Bronchial epithelial cell (primary cell): ENCODE results near the gene NR6A1. TPM values are rescaled to one million over a fixed set of nuclear protein-coding genes. Genes with fewer than 3 reads are reported as not detected.

ENCODE experiments used
- DNase-seq: peaks from one replicate; pipeline ENCODE4 v3.0.0-alpha.2; 2010; ENCODE audit warnings: low read depth
- FAIRE-seq: peaks from 2 replicates; lab custom pipeline; 2011; peaks lifted over from hg19 to GRCh38; lab: Jason Lieb, UNC
- H3K27me3 ChIP-seq: 2 replicates; pipeline ENCODE4 v1.5.1; 2011; ENCODE audit warnings: low read length; ENCODE audit not compliant: control insufficient read depth, insufficient read depth
- H3K36me3 ChIP-seq: 2 replicates; pipeline ENCODE4 v1.5.1; 2011; ENCODE audit warnings: low read length; ENCODE audit not compliant: control insufficient read depth, insufficient read depth
- H3K4me3 ChIP-seq: 2 replicates; pipeline ENCODE4 v1.5.1; 2011; ENCODE audit warnings: mild to moderate bottlenecking, low read depth, low read length, control low read depth
- total RNA-seq: library from RNA; depleted of rRNA; stranded (reverse); fragments of >200 nt; gene quantifications from 2 replicates; pipeline ENCODE4 v1.2.1, GENCODE V29; 2014
- TF ChIP-seq, protein P1 (sequence below): IDR thresholded peaks from 2 replicates; pipeline ENCODE4 v1.5.1; 2011; ENCODE audit warnings: mild to moderate bottlenecking, moderate library complexity, low read length, control low read depth, inconsistent platforms; ENCODE audit not compliant: insufficient read depth, severe bottlenecking

Gene NR6A1
- total RNA-seq, 1 donor from 2014 or later, result 2.9 TPM

DNA sequence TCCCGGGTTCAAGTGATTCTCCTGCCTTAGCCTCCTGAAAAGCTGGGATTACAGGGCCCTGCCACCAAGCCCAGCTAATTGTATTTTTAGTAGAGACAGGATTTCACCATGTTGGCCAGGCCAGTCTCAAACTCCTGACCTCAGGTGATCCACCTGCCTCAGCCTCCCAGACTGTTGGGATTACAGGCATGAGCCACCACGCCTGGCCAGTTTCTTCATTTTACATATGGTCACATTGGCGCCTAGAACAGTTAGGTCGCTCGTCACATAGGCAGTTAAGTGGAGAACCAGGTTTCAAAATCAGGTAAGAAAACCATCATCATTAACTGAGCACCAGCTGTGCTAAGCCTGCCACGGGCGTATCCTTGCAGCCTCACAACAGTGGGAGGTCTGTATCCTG, 41.9 kb upstream of the NR6A1 start:
- TF ChIP-seq, protein P1, sequence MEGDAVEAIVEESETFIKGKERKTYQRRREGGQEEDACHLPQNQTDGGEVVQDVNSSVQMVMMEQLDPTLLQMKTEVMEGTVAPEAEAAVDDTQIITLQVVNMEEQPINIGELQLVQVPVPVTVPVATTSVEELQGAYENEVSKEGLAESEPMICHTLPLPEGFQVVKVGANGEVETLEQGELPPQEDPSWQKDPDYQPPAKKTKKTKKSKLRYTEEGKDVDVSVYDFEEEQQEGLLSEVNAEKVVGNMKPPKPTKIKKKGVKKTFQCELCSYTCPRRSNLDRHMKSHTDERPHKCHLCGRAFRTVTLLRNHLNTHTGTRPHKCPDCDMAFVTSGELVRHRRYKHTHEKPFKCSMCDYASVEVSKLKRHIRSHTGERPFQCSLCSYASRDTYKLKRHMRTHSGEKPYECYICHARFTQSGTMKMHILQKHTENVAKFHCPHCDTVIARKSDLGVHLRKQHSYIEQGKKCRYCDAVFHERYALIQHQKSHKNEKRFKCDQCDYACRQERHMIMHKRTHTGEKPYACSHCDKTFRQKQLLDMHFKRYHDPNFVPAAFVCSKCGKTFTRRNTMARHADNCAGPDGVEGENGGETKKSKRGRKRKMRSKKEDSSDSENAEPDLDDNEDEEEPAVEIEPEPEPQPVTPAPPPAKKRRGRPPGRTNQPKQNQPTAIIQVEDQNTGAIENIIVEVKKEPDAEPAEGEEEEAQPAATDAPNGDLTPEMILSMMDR, result no peak
- FAIRE-seq (no peak), DNase-seq (no peak)
- Histone ChIP-seq H3K4me3 (no peak overlapping the region), H3K36me3 (peaks cover 3% of the 10 kb centered on the region), H3K27me3 (no peaks in the 10 kb centered on the region)

GRCh38 chr9:124812441-124812876, 41.3 kb upstream of the NR6A1 start:
- peaks cover 3% of the 10 kb centered on the region for H3K36me3 ChIP-seq
- TF ChIP-seq, protein P1, result no peak
- FAIRE-seq, result no peak
- no peaks in the 10 kb centered on the region for H3K27me3 ChIP-seq
- no peak overlapping the region for H3K4me3 ChIP-seq
- DNase-seq, result peak; percentile 84

- FAIRE-seq (no peak), DNase-seq (peak; percentile 73)
- TF ChIP-seq, protein P1, result no peak
These were observed 39.7 kb upstream of the NR6A1 start for GRCh38 chr9:124810663-124811355.

DNA sequence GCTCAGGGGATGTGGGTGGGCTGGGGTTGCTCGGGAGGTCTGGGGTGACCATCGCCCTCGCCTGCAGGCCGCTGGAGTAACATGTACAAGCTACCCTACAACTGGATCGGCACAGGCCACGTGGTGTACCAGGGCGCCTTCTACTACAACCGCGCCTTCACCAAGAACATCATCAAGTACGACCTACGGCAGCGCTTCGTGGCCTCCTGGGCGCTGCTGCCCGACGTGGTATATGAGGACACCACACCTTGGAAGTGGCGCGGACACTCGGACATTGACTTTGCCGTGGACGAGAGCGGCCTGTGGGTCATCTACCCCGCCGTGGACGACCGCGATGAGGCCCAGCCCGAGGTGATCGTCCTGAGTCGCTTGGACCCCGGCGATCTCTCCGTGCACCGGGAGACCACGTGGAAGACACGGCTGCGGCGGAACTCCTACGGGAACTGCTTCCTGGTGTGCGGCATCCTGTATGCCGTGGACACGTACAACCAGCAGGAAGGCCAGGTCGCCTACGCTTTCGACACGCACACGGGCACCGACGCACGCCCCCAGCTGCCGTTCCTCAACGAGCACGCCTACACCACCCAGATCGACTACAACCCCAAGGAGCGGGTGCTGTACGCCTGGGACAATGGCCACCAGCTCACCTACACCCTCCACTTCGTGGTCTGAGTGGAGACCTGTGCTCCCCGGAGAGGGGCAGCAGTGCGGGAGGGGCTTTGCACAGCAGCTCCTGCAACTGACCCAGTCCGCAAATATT, 38.8 kb upstream of the NR6A1 start:
- Histone ChIP-seq H3K27me3 (no peaks in the 10 kb centered on the region), H3K36me3 (peaks cover 3% of the 10 kb centered on the region), H3K4me3 (no peak overlapping the region)
- TF ChIP-seq, protein P1, result no peak
- DNase-seq (no peak), FAIRE-seq (no peak)

More at GRCh38 chr9:124810663-124811355, 39.7 kb upstream of the NR6A1 start:
- H3K4me3 ChIP-seq, result no peak overlapping the region
- H3K36me3 ChIP-seq, result peaks cover 3% of the 10 kb centered on the region
- no peaks in the 10 kb centered on the region for H3K27me3 ChIP-seq

DNA sequence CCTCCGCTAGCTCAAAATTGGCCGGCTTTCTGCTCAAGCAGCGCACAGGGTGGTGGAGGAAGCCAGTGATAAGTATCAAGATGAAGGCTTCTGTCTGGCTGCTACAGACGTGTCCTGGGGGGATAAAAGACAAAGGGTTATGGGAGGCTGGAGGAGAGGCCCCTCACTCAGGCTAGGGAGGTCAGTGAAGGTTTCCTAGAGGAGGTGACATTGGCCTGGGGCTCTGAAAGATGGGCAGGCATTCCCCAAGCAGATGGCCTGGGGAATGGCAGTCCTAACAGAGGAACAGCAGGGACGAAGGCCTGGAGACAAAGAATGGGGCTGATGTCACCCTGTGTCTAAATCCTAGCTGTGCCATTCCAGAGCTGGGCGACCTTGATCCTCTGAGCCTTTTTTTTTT, 38.1 kb upstream of the NR6A1 start:
- H3K4me3 ChIP-seq, result no peak overlapping the region
- no peak for FAIRE-seq
- H3K36me3 ChIP-seq, result peaks cover 3% of the 10 kb centered on the region
- H3K27me3 ChIP-seq, result no peaks in the 10 kb centered on the region
- TF ChIP-seq, protein P1, result no peak
- DNase-seq, result no peak
